Measurements from ENCODE around the gene ZNF747. TPM values are rescaled to one million over a fixed set of nuclear protein-coding genes. Genes with fewer than 3 reads are reported as not detected.

ZNF747 gene
- total RNA-seq, 1 experiment from 2014 or later, result 14.5 TPM

DNA sequence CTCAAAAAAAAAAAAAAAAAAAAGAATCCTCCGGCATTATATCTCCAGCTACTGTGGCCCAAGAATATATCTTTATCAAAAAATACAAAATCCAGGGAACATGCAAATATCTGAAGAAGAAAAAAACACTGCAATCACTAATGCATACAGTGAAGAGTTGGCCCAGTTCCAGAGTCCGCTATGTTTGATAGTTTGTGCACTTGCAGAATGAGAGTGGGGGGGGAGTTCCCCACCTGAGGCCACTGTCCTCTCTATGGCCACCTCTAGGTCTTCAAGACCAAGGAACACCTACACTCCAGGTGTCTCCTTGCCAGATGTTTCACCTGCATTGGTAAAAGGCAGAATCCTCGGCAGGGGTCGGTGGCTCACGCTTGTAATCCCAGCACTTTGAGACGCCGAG is 46.8 kb upstream of the ZNF747 start:
- Histone ChIP-seq H3K4me2 (no peak overlapping the region), H3F3A (ENCODE audit: insufficient read depth, low read depth) (0 out of 2 replicates have a peak, but pooled peaks cover 4% of the 10 kb centered on the region), H3K36me3 (ENCODE audit: low read depth) (0 out of 2 replicates have a peak, but pooled peaks cover 7% of the 10 kb centered on the region), H3K4me3 (no peak overlapping the region), H3K27me3 (ENCODE audit: insufficient read depth, low read depth) (no peaks in the 10 kb centered on the region), H3K79me2 (ENCODE audit: low read depth) (peaks cover 35% of the 10 kb centered on the region), H3K9me3 (ENCODE audit: insufficient read depth, low read depth) (no peaks in the 10 kb centered on the region), H3K27ac (no peak overlapping the region), H2AFZ (no peak overlapping the region), H3K9me2 (ENCODE audit: insufficient read depth) (no peaks in the 10 kb centered on the region), H4K20me1 (ENCODE audit: insufficient read depth) (no peaks in the 10 kb centered on the region; the same call in 1 of the 2 replicates), H3K4me1 (replicated peaks; ENCODE audit: insufficient read depth) (peaks cover 5% of the 10 kb centered on the region; the same call in 1 of the 2 replicates)
- CTCF ChIA-PET, result interaction anchor here (0.6 to 0.7 kb wide), 2 partner anchors 9 to 21 kb away, joined by 3 to 5 read pairs; no protein-coding TSS in a partner anchor
- DNase-seq, result no peak
- POLR2A ChIA-PET (ENCODE audit: unreplicated experiment), result no interaction called here
- TF ChIP-seq EZH2 (IDR thresholded peaks at IDR 0.05; ENCODE audit: low read depth), result no peak
- TF ChIP-seq CTCF (conservative IDR thresholded peaks at IDR 0.05), result no peak
- intact Hi-C loops (cut with micrococcal nuclease; ENCODE audit: unreplicated experiment), result no loop called here
- no TSS peak for BruUV-seq (replicated peaks)

- TF ChIP-seq CTCF (conservative IDR thresholded peaks at IDR 0.05) (no peak), EZH2 (IDR thresholded peaks at IDR 0.05; ENCODE audit: low read depth) (no peak)
- Histone ChIP-seq H3K27me3 (ENCODE audit: insufficient read depth, low read depth) (no peaks in the 10 kb centered on the region), H3K9me3 (ENCODE audit: insufficient read depth, low read depth) (no peaks in the 10 kb centered on the region), H3K4me3 (no peak overlapping the region), H3K9me2 (ENCODE audit: insufficient read depth) (no peaks in the 10 kb centered on the region), H2AFZ (no peak overlapping the region), H3K4me2 (no peak overlapping the region), H3K27ac (no peak overlapping the region), H3F3A (ENCODE audit: insufficient read depth, low read depth) (peaks cover 27% of the 10 kb centered on the region), H3K36me3 (ENCODE audit: low read depth) (no peaks in the 10 kb centered on the region), H4K20me1 (ENCODE audit: insufficient read depth) (no peaks in the 10 kb centered on the region), H3K4me1 (replicated peaks; ENCODE audit: insufficient read depth) (peaks cover 16% of the 10 kb centered on the region), H3K79me2 (ENCODE audit: low read depth) (0 out of 2 replicates have a peak, but pooled peaks cover 4% of the 10 kb centered on the region)
- DNase-seq, result no peak
- ChIA-PET CTCF (no interaction called here), POLR2A (ENCODE audit: unreplicated experiment) (interaction anchor here (0.6 kb wide), 2 partner anchors 59 to 323 kb away, joined by 3 to 8 read pairs; no protein-coding TSS in a partner anchor)
- intact Hi-C loops (cut with micrococcal nuclease; ENCODE audit: unreplicated experiment), result no loop called here
- no TSS peak for BruUV-seq (replicated peaks)
Observed at GRCh38 chr16:30574678-30575077, 40.0 kb upstream of the ZNF747 start.

- Histone ChIP-seq H4K20me1 (ENCODE audit: insufficient read depth) (no peaks in the 10 kb centered on the region), H3K4me2 (peak within 1 kb of the TSS; percentile 98), H3F3A (ENCODE audit: insufficient read depth, low read depth) (peaks cover 50% of the 10 kb centered on the region), H3K27ac (peak within 1 kb of the TSS; percentile 61), H3K27me3 (ENCODE audit: insufficient read depth, low read depth) (no peaks in the 10 kb centered on the region), H2AFZ (peak within 1 kb of the TSS; percentile 81), H3K4me1 (replicated peaks; ENCODE audit: insufficient read depth) (peaks cover 40% of the 10 kb centered on the region), H3K9me3 (ENCODE audit: insufficient read depth, low read depth) (no peaks in the 10 kb centered on the region), H3K79me2 (ENCODE audit: low read depth) (0 out of 2 replicates have a peak, but pooled peaks cover 4% of the 10 kb centered on the region), H3K4me3 (peak within 1 kb of the TSS; percentile 89), H3K36me3 (ENCODE audit: low read depth) (no peaks in the 10 kb centered on the region), H3K9me2 (ENCODE audit: insufficient read depth) (no peaks in the 10 kb centered on the region)
- CTCF ChIA-PET, result interaction anchor here (0.6 to 1.2 kb wide), 6 partner anchors 13 to 201 kb away, joined by 3 to 5 read pairs (median 4); partner anchors contain the start of gene DCTPP1
- POLR2A ChIA-PET (ENCODE audit: unreplicated experiment), result interaction anchor here (0.5 to 1.3 kb wide), 10 partner anchors 11 to 1624 kb away, joined by 3 to 5 read pairs (median 3); partner anchors contain the start of gene ZNF764
- BruUV-seq (replicated peaks), result no TSS peak
- TF ChIP-seq EZH2 (IDR thresholded peaks at IDR 0.05; ENCODE audit: low read depth), result no peak
- no peak for TF ChIP-seq CTCF (conservative IDR thresholded peaks at IDR 0.05)
- intact Hi-C loops (cut with micrococcal nuclease; ENCODE audit: unreplicated experiment), result loop anchor here (1.0 to 2.0 kb wide), 2 partner anchors 13 to 14 kb away; partner anchors contain the start of genes ZNF764 and ZNF785
- peak; percentile 93 to 94 for DNase-seq
Observed at GRCh38 chr16:30571445-30572322, 37.0 kb upstream of the ZNF747 start, which contains the start of gene ZNF688. ZNF688 (minus strand) TSS chr16:30571714; CDS start chr16:30571629, 85 bp downstream.

All from PC-9 (cell line).